ENCODE data around the gene RIT2.

Gene RIT2

GRCh38 chr18:42922363-42922762, 193.1 kb downstream of the RIT2 start:
- no peak for DNase-seq

- DNase-seq, result no peak
These were observed 194.2 kb downstream of the RIT2 start for GRCh38 chr18:42921226-42921737.

GRCh38 chr18:42920621-42921020, 194.9 kb downstream of the RIT2 start:
- DNase-seq, result no peak

GRCh38 chr18:42915299-42915698, 200.2 kb downstream of the RIT2 start:
- no peak for DNase-seq

GRCh38 chr18:42914476-42914875, 201.0 kb downstream of the RIT2 start:
- no peak for DNase-seq

GRCh38 chr18:42909095-42909494, 206.4 kb downstream of the RIT2 start:
- DNase-seq, result no peak

- no peak for DNase-seq
These were observed 208.7 kb downstream of the RIT2 start for GRCh38 chr18:42906761-42907160.

GRCh38 chr18:42901161-42901560, 214.3 kb downstream of the RIT2 start:
- DNase-seq, result no peak

- DNase-seq, result no peak
These were observed 221.5 kb downstream of the RIT2 start for GRCh38 chr18:42893977-42894376.

GRCh38 chr18:42892181-42892580, 223.3 kb downstream of the RIT2 start:
- DNase-seq, result no peak

- no peak for DNase-seq
These were observed 223.8 kb downstream of the RIT2 start for GRCh38 chr18:42891705-42892104.

GRCh38 chr18:42883169-42883568, 232.3 kb downstream of the RIT2 start:
- no peak for DNase-seq

GRCh38 chr18:42882122-42882521, 233.4 kb downstream of the RIT2 start:
- DNase-seq, result no peak

GRCh38 chr18:42872838-42873237, 242.6 kb downstream of the RIT2 start:
- no peak for DNase-seq

- no peak for DNase-seq
These were observed 250.6 kb downstream of the RIT2 start for GRCh38 chr18:42864876-42865275.

- DNase-seq, result no peak
These were observed 254.2 kb downstream of the RIT2 start for GRCh38 chr18:42861271-42861670.

- no peak for DNase-seq
These were observed 254.9 kb downstream of the RIT2 start for GRCh38 chr18:42860548-42860947.

GRCh38 chr18:42860011-42860410, 255.5 kb downstream of the RIT2 start:
- no peak for DNase-seq

- DNase-seq, result no peak
These were observed 260.9 kb downstream of the RIT2 start for GRCh38 chr18:42854558-42854957.

GRCh38 chr18:42850174-42851083, 265.1 kb downstream of the RIT2 start:
- no peak for DNase-seq

GRCh38 chr18:42839408-42839807, 276.1 kb downstream of the RIT2 start:
- DNase-seq, result no peak

- no peak for DNase-seq
These were observed 276.8 kb downstream of the RIT2 start for GRCh38 chr18:42838546-42839145.

GRCh38 chr18:42830936-42831335, 284.5 kb downstream of the RIT2 start:
- DNase-seq, result no peak

- no peak for DNase-seq
These were observed 286.6 kb downstream of the RIT2 start for GRCh38 chr18:42828881-42829280.

All from activated gamma-delta T cell (primary cell).